HG03354 (cell line): ENCODE data around the gene HVCN1.
"Not testable (repeated sequence)": the region's sequence is repeated elsewhere in the genome, so short reads cannot be mapped to it uniquely, and the experiment has no call there.

Experiments used
- ATAC-seq: cut with Tn5 transposase; IDR thresholded peaks from one replicate; pipeline ENCODE4 v1.9.1; 2021; ENCODE audit warnings: mild to moderate bottlenecking; ENCODE audit not compliant: unreplicated experiment, poor library complexity, severe bottlenecking

Gene HVCN1

DNA sequence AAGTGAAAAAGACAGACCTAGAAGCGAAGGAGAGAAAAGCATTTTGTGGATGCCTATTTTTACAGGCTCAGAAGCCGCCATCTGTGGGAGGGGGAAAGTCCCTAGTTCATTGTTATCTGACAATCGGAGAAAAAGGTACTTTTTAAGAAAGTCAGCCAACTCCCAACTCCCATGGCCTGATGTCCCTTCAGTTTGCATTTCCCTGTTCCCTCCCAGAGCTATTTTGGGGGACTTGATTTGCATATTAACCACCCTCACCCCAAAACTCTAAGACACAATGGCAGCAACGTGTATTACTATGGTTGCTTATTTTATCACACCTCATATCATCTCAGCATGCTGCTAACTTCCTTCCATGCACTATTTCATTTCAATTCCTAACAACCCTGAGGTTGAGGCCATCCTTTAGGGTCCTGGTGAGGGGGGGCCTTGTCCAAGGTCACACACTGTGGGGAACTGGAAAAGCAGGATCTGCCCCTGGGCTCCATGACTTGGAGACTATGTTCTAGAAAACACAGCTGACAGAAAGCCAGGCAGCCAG is 18.7 kb downstream of the HVCN1 start:
- ATAC-seq: peak; percentile 59

DNA sequence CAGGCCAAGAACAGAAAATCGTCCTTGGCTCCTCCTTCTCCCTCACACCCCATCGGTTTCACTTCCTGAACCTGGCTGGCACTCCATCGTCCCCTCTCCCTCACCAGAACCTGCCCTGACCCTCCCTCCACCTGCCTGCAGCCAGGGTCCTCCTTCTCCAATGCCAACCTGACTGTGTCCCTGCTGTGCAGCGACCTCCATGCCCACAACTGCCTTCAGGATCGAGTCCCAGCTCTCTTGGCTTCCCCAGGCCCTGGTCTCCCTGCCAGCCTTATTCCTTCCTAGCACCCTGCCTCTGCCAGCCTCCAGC is 19.8 kb downstream of the HVCN1 start:
- ATAC-seq: peak; percentile 45

DNA sequence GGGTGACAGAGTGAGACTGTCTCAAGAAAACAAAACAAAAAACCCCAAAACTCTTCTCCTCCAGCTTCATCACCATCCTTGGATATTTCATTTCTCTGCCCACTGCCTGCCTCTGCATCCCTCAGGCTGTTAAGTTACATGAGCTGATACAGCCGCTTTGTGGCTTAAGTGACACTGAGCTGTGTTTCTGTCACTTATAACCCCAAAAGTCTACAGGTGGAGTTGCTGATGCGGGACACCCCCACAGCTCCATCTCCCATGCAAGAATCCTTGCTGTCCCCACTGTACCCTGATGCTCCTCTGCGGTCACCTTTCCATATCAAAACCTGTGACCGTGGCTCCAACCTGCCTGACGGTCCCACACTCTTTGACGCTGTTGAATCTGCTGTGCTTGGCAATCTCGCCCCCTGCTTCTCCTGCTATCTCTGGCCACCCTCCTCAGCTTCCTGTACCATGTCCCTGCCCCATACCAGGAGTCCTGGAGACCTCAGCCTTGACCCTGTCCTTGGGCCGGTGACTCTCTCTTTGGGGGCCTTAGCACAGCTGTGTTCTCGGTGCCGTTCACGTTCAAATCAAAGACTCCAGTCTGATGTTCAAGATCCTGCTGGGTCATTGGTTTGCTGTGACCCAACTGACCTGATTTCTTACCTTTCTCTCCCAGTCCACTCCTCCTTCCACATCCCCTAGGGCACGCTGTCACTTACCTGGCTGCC is 20.3 kb downstream of the HVCN1 start:
- peak; percentile 18 for ATAC-seq

DNA sequence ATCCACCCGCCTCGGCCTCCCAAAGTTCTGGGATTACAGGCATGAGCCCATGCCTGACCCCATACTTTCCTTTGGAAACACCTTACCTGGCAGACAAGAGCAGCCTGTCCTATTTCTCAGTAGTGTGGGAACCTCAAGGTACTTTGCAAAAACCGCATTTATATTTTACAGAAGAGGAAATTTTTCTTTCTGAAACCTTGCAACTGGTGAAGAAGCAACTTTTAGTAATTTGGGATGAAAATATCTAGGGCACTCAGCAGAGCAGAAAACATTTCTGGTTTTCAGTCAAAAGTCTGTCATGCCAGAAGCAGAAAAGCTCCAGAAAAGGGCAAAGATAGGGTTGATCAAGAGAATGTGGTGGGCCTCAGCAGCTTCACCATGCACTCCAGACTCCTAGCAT is 21.2 kb downstream of the HVCN1 start:
- ATAC-seq: no peak

DNA sequence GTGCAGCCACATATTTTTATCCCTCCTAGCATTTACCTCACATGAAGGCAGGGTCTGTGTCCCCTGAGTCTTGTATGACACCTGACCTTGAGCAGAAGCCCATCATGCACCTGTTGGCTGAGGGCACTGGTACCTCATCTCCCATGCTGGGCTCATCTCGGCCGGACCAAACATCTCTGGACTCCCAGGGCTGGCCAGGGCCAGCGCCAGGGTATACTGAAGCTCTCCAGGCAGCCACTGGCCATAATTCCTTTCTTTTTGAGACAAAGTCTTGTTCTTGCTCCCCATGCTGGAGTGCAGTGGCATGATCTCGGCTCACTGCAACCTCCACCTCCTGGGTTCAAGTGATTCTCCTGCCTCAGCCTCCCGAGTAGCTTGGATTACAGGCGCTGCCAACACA is 22.0 kb downstream of the HVCN1 start:
- ATAC-seq: no peak

DNA sequence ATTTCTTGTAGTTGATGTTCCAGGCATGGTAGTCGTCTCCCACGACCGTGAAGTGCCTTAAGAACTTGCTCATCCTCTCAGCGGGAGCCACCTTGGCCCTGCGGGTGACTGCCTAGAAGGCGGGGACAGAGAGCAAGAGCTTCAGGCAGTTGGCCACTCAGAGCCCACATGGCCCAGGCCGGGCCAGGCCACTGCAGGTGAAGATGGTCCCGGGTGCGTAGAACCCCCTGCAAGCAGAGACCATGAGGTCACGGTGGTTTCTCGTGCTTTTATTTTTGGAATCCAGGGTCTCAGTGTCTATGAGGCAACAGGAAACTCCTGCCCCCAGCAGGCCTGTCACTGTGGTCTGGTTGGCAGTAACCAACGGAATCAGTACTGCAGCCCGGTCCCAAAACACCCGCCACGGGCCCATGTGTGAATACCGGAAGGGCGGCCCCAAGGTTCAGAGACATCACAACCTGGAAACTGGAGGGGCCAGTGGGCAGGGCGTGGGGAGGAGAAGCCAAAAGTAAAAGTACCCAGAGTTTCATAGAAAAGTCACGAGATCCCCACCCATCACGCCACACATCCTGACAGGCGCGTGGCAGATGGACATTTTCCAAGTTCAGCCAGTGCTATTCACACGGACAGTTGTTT is 27.5 kb downstream of the HVCN1 start:
- peak; percentile 91 for ATAC-seq

DNA sequence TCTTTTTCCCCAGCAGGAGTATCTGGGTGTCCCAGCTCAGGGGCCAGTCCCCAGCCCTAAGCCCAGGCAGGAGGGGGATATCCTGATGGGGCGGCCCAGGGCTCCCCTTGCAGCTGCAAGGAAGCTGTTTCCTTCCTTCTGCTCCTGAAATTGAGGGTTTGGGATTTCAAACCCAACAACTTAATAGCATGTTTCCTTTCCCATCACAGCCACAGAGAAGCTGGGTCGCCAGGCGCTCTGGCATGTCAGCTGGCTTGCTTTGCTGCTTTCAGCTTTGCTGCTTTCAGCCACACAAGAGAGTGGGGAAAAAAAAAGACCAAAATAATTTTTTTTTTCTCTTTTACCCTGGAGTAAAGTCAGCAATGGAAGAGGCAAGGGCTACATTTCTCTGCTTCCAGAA is 30.0 kb downstream of the HVCN1 start:
- no peak for ATAC-seq

DNA sequence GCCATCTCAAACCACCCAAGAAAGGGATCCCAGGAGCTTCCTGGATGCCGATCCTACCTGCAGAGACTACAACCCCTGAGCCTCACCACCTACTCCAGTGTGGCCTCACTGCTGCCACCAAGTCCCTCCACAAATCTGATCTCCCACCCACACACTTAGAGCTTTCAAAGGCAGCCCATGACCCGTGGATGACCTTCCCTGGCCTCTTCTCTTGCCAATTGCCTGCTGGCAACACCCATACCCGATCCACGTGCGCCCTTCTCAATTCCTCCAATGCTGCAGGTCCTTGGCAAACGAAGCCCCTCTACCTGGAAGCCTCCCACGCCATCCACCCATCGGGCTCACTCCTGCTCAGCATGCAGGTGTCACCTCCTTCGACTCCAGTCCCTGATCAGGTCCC is 30.7 kb downstream of the HVCN1 start:
- ATAC-seq: no peak

DNA sequence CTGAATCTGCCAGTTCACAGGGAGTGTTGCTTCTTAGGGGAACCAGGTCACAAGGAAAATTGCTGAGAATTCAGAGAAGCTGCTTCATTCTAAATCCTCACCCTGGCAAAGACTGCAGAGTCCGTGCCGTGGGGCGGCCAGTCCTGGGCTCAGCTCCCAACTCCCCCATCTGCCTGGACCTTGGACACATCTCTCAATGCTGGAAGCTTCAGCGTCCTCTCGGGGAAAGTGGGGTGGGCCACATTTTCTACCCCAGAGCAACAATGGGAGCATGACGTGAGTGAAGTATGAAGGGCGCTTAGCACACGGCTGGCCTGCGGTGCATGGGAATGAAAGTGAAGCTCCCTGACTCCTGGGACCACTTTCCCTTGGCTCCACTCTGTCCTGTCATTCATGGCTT is 31.2 kb downstream of the HVCN1 start:
- ATAC-seq: no peak

DNA sequence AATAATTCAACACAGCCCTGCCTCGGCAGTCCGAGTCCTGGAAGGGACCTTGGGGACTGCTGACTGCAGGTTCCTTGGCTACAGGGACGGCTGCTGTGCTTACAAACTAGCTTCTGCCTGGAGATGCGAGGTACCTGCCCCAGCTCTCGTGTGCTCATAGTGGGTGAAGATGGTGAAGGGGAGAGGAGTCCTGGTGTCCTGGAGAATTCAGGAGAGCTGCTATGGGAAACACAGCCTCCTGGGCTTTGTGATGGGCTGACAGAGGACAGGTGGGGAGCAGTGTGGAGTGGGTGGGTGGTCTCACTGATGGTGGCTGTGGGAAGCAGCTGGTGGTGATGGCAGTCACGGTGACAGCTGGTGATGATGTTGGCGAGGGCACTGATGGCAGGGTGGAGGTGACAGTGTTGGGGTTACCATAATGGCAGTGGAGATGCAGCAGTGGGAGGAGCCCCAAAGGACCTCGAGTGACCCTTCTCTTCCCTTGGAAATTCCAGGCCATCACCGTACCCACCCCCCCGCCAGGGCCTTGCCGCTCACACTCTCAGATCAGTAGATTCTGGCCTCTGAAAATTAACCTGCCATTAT is 32.8 kb downstream of the HVCN1 start:
- ATAC-seq: no peak

DNA sequence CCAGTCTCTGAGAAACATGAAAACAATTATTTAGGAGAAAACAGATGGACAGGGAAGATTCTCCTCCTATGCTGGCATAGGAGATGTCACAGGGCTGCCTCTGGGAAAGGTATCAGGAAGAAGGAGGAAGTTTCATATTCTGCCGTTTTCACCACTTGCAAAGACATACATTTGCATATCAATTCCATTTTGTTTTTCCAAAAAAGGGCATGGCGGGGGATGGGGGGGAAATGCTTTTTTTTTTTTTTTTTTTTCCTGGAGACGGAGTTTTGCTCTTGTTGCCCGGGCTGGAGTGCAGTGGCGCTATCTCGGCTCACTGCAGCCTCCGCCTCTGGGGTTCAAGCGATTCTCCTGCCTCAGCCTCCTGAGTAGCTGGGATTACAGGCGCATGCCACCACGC is 34.7 kb downstream of the HVCN1 start:
- not testable (repeated sequence) for ATAC-seq

DNA sequence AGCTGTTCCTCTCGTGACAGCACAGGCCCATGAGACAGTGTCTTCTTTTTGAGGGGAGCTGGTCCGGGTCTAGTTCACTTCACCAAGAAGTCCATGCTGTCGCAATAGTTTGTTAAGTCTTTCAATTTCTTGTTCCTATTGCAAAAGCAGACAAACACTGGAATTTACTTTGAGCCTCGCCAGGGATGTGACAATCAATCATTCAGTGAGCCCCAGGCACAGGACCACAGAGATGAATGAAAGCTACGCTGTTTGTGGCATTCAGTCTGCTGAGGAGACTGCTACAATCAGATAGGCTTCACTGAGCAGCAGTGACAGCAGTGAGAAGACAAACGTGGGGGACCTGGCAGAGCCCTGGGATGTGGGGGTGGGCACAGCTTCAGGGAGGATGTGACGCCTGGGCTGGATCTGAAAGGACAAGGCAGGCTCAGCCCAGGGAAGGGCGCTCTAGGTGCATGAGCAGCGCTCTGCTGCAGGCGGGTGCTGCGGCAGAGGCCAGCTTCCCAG is 39.5 kb downstream of the HVCN1 start:
- ATAC-seq: no peak

DNA sequence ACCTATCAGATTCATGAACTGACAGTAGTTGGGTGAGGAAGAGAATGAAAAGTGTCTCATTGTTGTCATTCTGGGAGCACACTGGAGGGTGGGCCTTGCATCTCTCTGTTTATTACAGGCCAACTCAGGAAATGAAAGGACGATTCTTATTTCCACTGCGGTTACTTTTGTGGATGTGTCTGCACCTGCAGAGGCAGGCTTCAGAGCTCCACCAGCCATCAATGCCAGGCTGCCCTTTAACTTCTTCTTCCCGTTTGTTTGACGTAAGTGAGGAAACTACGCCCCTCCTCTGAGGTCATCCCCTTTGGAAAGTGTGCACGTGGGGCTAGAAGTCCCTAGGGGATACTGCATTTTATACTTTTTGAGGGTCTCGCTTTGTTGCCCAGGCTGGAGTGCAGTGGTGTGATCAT is 41.3 kb downstream of the HVCN1 start:
- peak; percentile 75 for ATAC-seq

DNA sequence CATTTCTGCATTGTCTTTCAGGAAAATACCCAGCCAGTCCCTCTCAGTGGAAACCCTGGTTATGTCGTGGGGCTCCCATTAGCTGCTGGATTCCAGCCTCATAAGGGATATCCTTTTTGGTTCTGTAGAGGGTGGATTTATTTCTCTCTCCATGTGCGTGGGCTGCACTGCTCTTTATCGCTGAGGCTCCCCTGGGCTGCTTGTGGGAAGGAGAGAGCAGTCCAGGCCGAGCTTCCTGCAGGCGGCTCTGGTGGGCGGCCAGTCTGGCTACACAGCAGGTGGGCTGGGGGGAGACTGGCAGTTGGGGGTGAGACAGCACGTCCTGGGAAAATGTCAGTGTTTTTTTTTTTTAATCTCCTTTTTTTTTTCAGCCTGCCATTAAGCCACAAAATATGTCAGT is 47.4 kb downstream of the HVCN1 start:
- no peak for ATAC-seq

DNA sequence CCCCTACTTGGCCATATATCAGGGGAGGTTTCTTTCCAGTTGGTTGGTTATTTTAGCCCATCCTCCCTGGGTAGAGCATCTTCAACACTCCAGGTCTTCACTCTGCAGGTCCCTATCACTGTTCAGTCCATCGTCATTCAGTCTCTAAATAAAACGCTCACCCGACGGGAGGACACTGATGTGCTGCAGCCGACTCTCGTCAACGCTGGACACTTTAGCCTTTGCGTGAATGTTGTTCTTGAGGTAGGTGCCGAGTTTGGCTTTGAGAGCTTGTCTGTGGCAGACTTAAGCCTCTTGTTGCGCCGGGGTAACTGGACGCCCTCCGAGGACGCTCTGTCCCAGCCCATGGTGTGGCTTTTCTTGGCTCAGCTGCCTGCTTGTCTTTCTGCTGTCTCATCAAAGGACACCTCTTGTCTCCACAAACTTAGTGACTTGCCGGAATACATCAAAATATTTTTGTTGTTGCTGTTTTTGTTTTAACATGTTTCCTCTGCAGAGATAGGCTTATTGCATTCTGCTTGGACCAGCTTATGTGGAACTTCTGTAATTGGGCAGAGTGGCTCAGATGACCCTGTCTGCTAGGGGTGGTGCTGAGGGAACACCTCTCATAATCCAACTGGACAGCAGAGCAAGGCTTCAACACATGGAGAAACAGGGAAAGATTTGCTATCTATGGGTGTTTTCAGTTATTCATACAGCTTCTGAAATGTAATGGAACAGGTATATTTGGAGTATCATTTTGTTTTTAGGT is 48.5 kb downstream of the HVCN1 start:
- no peak for ATAC-seq

DNA sequence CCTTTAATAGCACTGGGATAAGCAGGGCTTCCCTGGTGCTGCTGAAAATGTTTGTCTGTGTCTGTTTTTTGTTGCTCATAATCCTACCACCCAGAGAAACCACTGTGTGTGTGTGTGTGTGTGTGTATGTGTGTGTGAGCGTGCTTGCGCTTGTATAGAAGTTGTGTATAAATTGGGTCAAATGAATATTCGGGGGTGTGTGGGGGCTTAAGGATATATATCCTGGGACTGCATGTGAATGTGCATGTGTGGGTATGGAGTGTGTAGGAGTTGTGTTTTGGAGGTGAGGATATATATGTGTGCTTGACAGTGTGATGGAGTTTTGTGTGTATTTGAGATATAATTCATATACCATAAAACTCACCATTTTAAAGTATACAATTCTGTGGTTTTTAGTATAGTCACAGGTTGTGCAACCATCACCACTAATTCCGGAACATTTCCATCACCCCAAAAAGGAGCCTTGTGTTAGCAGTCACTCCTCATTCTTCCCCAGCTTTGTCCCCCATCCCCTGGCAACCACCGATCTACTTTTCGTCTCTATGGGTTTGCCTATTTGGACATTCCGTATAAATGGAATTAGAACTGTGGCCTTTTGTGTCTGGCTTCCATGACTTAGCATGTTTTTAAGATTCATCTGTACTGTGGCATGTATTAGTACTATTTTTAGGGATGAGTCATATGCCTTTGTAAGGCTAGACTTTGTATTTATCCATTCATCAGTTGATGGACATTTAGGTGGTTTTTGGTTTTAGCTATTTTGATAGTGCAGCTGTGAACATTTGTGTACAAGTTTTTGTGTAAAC is 49.4 kb downstream of the HVCN1 start:
- no peak for ATAC-seq

DNA sequence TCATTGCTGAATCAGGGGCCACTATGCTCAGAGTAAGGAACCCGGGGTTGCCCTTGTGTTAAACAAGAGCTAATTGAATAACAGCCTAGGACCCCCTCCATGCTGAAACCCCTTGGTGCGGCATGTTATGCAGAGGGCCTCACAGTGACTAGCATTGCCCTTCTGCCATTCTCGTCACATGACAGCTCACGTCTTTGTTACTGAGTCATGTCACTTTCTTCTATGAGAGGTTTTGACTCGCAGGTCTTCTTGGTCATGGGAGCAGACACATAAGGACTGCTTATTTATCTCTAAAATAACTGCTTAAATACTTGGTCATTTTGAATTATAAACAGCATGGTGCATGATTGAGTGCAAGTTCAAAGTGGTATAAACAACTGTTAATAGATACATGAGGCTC is 50.1 kb downstream of the HVCN1 start:
- ATAC-seq: no peak

DNA sequence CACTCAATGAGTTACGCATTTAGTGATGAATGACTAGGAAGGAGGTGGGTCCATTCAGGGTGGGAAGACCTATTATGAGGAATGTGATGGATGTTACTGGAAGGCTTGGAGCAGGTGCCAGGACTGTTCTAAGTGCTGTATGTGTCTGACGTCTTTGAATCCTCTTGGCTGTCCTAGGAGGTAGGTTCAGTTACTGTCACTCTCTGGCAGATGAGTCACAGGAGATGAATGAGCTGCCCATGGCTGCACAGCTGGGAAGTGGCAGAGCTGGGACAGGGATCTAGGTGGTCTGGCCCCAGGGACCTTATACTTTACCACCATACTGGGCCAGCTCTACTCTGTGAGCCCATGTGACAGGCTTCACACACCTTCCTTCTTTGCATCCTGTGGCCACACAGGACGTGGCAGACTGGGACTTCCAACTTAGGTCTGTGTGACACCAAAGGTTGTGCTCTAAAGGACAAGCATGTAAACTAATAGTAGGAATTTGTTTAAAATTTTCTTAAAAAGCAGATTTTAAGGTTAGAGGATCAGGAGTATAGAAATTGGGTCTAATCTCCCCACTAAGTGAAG is 51.0 kb downstream of the HVCN1 start:
- ATAC-seq: no peak

DNA sequence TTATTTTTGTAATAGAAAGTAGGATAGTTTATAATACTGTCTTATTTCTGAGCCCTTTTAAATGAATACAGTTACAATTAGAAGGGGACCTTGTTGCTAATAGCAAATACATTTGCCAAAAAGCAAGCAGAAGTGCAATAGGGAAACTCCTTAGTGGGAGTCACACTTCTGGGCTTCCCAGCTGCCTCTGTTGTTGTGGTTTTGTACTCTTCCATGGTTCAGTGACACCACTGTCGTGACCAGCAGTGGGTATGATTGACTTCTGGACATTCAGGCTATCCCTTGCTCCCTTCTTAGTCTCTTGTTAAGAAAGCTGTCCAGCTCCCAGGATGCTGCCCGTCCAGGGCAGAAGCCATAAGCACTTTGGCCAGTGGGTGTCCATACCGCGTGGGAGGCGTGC is 52.4 kb downstream of the HVCN1 start:
- no peak for ATAC-seq
